ENCODE results near the gene HPCAL4.

DNA sequence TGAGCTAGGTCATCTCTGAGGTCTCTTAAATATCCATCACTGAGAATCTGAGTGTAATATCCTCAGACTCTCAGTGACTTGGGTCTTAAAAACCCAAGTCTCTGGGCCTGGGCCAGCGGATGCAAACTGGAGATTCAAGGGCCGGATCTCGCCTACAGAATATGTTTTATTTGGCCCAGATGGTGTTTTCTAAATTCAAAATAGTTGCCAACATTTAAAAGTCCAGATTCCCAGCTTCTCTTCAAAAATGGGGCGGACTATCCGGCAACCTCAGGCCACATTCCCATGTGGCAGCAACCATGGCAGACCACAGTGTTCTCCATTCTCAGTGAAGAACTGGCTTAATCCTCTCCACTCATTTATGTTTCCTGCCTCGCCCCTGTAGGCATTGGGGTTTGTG is 39.1 kb downstream of the HPCAL4 start:
- no peak for TF ChIP-seq CTCF (IDR thresholded peaks at IDR 0.05)
- TF ChIP-seq POLR2A (IDR thresholded peaks at IDR 0.05), result no peak
